Upper lobe of left lung (tissue), 4 donors: ENCODE data around the gene ARF3.
A peak's percentile ranks its signal among the peaks of the same experiment; 100 is the strongest.

Experiments
- POLR2A ChIP-seq, 4 donors: fragments of 450-650 bp; IDR thresholded peaks; one replicate each; pipeline ENCODE4 v1.5.1; 2016 to 2017; ENCODE audit warnings: antibody characterized with exemption in 4 of 4, mild to moderate bottlenecking in 2 of 4
- POLR2AphosphoS5 ChIP-seq, 2 donors: sonication (generic); formaldehyde crosslinking; IDR thresholded peaks; one replicate each; pipeline ENCODE4 v1.5.1; 2017; ENCODE audit warnings: antibody characterized with exemption in 2 of 2
- TF ChIP-seq, protein P1 (sequence below), 6 experiments: fragments of 450-650 bp in 4 of 6; fragments of 200-600 bp in 2 of 6; sonication (generic) in 2 of 6; IDR thresholded peaks; one replicate each; pipeline ENCODE4 v1.5.1; 2016 to 2019; ENCODE audit warnings: antibody characterized with exemption in 6 of 6

DNA sequence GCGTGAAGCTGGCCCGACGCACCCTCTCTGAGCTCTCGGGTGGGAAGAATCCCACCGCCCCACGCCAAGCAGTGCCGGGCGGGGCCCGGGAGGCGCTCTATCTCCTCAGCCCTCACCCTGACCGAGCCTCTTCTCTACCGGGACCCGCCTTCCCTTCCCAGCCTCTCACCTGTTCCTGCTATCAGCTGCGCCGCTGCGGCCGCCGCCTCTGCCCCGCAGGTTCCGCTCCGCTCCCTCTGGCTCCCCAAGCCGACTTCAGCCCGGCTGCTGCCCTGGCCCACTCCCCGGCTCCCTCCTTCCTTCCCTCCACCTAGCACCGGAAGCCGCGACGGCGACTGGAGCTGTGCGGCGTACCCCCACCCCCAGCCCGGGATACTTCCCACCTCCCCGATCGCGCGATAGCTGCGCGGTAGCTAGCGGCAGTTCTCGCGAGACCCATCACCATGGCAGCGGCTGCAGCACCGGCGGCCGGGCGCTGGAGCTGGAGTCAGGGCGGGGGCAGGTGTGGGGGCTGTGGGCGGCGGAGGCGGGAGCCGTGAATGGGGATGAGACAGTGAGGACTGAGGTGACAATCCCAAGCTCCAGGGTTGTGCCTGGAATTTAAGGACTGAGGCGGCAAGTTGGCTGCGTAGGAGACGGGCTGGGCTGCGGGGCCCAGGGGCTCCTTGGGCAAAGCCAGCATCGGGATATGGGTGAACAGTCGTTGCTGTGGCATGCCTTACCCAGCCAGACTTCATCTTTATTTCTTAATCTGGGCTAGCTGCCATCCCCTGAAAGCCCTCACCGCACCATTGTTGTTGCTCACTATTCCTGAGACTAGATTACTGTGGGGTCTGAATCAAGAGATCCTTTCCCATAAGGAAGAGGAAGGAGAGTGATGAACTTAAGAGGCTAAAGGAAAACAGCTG lies at the start of gene ARF3:
- TF ChIP-seq, protein P1, sequence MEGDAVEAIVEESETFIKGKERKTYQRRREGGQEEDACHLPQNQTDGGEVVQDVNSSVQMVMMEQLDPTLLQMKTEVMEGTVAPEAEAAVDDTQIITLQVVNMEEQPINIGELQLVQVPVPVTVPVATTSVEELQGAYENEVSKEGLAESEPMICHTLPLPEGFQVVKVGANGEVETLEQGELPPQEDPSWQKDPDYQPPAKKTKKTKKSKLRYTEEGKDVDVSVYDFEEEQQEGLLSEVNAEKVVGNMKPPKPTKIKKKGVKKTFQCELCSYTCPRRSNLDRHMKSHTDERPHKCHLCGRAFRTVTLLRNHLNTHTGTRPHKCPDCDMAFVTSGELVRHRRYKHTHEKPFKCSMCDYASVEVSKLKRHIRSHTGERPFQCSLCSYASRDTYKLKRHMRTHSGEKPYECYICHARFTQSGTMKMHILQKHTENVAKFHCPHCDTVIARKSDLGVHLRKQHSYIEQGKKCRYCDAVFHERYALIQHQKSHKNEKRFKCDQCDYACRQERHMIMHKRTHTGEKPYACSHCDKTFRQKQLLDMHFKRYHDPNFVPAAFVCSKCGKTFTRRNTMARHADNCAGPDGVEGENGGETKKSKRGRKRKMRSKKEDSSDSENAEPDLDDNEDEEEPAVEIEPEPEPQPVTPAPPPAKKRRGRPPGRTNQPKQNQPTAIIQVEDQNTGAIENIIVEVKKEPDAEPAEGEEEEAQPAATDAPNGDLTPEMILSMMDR (IDR thresholded peaks at IDR 0.05) = peak in 1 of 6 experiments; percentile 11
- TF ChIP-seq POLR2AphosphoS5 (IDR thresholded peaks at IDR 0.05) (peak; percentile 91 to 93), POLR2A (IDR thresholded peaks at IDR 0.05) (peak in 3 of 4 donors; percentile 45 to 79 (median 75))
